ENCODE data around the gene RARS1. TPM values are rescaled to one million over a fixed set of nuclear protein-coding genes. Genes with fewer than 3 reads are reported as not detected.
"Not testable (repeated sequence)": the region's sequence is repeated elsewhere in the genome, so short reads cannot be mapped to it uniquely, and the experiment has no call there.

Gene RARS1
- total RNA-seq, 1 experiment from 2014 or later: 139 TPM

DNA sequence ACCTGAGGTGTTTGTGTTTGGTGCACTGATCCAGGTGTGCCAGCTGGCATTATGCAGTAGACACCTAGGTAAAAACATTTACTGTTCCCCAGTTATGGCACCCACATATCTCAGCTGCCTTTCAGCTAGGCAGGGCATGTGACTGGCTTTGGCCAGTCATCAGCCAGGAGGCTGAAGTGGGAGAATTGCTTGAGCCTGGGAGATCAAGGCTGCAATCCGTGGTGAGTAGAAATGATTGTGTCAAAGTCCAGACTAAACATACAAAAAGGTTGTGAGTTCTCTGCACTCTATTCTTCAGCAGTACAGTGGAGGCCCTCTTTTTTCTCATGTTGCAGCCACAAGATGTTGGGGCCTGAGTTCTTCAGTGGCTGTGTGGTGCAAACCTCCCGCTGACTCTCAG is 39.6 kb downstream of the RARS1 start:
- Histone ChIP-seq H3K9me3 (replicated peaks) (no peaks in the 10 kb centered on the region), H3K27ac (no peak overlapping the region), H3K27me3 (no peaks in the 10 kb centered on the region), H3K4me3 (no peak overlapping the region), H3K36me3 (no peaks in the 10 kb centered on the region), H3K4me1 (no peaks in the 10 kb centered on the region)
- DNase-seq: no peak

DNA sequence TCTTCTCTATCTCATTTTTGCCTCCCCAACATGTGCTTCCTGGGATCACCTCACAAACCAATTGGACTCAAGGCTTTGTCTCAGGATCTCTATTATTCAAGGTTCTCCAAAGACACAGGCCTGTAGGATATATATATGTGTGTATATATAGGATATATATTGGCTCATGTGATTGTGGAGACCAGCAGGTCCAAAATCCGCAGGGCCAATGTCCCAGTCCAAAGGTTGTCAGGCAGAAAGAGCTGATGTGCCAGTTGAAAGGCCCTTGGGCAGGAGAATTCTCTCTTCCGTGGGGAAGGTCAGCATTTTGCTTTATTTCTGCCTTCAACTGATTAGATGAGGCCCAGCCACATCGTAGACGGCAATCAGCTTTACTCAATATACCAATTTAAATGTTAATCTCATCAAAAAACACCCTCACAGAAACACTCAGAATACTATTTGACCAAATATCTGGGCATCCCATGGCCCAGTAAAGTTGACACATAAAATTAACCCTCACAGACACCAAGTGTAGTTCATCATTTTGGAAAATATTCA is 41.6 kb downstream of the RARS1 start:
- Histone ChIP-seq H3K9me3 (replicated peaks) (no peaks in the 10 kb centered on the region), H3K4me1 (no peaks in the 10 kb centered on the region), H3K4me3 (no peak overlapping the region), H3K27me3 (no peaks in the 10 kb centered on the region), H3K27ac (no peak overlapping the region), H3K36me3 (no peaks in the 10 kb centered on the region)
- no peak for DNase-seq

DNA sequence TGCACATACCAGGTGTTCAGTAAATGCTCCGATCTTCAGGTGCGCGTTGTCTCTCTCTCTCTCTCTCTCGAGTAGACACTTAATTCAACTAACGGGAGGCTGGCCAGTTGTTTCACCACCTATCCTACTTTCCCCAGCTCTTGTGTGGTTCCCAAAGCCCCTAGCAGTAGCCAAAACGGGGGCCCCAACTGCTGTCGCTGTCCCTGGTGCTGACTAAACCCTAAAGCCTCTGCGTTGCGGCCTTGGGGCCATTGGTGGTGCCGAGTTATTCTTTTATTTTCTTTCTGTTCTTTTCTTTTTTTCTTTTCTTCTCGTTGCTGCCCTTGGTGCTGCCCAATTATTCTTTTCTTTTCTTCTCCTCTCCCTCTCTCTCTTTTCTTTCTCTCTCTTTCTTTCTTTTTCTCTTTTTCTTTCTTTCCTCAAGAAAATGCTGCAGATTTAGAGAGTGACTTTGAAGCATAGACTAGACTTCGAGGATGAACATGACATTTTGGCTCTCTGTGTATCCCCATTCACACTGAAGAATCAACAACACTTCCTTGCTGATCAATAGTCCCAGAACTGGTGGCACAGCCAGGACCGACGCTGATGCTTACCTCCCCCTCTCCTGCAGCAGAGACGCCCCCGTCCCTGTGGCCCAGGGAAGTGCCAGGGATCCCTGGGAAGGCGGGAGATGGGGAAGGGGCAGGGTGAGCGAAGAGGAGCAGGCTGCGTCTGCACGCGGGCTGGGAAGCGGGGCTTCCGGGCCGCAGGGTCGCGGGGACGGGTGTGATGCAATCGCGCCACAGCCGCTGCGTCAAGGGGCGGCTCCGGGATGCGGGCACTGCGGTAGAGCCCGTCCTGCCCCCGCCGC is 42.5 kb downstream of the RARS1 start, which contains the start of gene FBLL1:
FBLL1 (plus strand) TSS at position 785 of the 853 bp plus-strand sequence. CDS start 200 bp downstream, outside the sequence.
- Histone ChIP-seq H3K27ac (no peak within 1 kb of the TSS), H3K27me3 (no peaks in the 10 kb centered on the region)
- peak; percentile 26 to 63 for DNase-seq

DNA sequence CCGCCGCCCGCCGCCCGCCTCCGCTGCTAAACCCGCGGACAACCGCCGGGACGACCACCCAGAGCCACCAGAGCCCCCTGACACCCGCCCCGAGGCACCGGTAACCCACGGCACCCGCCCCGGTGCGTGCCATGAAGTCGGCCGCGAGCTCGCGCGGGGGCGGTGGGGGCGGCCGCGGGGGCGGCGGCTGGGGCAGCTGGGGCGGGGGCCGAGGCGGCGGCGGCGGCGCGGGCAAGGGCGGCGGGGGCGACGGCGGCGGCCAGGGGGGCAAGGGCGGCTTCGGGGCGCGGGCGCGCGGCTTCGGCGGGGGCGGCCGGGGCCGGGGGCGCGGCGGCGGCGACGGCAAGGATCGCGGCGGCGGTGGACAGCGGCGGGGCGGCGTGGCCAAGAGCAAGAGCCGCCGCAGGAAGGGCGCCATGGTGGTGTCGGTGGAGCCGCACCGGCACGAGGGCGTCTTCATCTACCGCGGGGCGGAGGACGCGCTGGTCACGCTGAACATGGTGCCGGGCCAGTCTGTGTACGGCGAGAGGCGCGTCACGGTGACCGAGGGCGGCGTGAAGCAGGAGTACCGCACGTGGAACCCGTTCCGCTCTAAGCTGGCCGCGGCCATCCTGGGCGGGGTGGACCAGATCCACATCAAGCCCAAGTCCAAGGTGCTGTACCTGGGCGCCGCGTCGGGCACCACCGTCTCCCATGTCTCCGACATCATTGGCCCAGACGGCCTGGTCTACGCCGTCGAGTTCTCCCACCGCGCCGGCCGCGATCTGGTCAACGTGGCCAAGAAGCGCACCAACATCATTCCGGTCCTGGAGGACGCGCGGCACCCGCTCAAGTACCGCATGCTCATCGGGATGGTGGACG is 43.3 kb downstream of the RARS1 start:
- Histone ChIP-seq H3K36me3 (no peaks in the 10 kb centered on the region), H3K27ac (no peak overlapping the region), H3K4me3 (no peak overlapping the region), H3K9me3 (replicated peaks) (no peaks in the 10 kb centered on the region), H3K27me3 (no peaks in the 10 kb centered on the region), H3K4me1 (no peaks in the 10 kb centered on the region)
- DNase-seq: no peak

More for the DNA sequence above, 42.5 kb downstream of the RARS1 start, which contains the start of gene FBLL1:
- no peaks in the 10 kb centered on the region for H3K36me3 ChIP-seq
- no peaks in the 10 kb centered on the region for H3K4me1 ChIP-seq
- H3K4me3 ChIP-seq: no peak within 1 kb of the TSS
- no peaks in the 10 kb centered on the region for H3K9me3 ChIP-seq (replicated peaks)

DNA sequence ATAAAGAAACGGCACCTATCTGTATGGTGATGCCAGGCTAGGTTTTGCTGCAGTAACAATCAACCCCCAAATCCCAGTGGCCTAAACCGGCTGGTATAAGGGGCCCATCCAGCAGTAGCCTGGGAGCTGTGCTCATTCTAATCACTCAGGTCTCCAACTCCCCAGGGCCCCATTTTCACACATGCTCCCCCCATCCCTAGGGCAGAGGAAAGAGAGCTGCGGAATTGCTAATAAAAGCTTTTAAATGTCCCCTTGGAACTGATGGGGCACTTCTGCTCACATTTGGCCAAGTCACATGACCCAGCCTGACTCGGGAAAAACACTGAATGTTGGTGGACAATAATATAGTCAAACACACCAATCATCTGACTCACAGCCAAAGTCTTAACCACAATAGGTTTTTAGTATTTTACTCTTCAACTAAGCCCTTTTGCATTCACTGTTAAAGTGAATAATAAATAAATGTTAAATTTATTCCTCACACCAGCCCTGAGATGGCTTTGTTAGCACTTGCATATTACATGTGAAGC is 44.4 kb downstream of the RARS1 start:
- no peaks in the 10 kb centered on the region for H3K36me3 ChIP-seq
- no peak for DNase-seq
- H3K4me1 ChIP-seq: no peaks in the 10 kb centered on the region
- H3K9me3 ChIP-seq (replicated peaks): no peaks in the 10 kb centered on the region
- no peaks in the 10 kb centered on the region for H3K27me3 ChIP-seq
- no peak overlapping the region for H3K4me3 ChIP-seq
- no peak overlapping the region for H3K27ac ChIP-seq

DNA sequence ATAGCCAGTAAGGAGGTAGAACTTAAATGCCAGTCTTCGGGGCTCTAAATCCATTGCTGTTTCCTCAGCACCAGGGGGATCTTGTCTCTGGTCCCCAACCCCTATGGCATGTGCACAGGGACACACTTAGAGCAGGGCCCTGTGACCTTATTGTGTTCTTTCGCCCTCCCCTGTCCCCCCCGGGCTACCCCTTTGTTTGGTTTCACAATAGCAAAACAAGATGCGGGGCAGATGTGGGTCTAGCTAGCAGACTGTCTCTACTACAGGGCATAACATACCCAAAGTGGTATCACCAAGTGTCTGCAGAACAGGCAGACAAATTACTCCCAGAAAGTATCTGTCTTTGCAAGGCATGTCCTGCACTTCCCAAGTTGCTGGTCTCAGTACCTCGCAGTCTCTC is 44.9 kb downstream of the RARS1 start:
- no peak for DNase-seq
- no peaks in the 10 kb centered on the region for H3K4me1 ChIP-seq
- no peak overlapping the region for H3K4me3 ChIP-seq
- no peaks in the 10 kb centered on the region for H3K27me3 ChIP-seq
- no peak overlapping the region for H3K27ac ChIP-seq
- no peaks in the 10 kb centered on the region for H3K36me3 ChIP-seq
- H3K9me3 ChIP-seq (replicated peaks): no peaks in the 10 kb centered on the region

DNA sequence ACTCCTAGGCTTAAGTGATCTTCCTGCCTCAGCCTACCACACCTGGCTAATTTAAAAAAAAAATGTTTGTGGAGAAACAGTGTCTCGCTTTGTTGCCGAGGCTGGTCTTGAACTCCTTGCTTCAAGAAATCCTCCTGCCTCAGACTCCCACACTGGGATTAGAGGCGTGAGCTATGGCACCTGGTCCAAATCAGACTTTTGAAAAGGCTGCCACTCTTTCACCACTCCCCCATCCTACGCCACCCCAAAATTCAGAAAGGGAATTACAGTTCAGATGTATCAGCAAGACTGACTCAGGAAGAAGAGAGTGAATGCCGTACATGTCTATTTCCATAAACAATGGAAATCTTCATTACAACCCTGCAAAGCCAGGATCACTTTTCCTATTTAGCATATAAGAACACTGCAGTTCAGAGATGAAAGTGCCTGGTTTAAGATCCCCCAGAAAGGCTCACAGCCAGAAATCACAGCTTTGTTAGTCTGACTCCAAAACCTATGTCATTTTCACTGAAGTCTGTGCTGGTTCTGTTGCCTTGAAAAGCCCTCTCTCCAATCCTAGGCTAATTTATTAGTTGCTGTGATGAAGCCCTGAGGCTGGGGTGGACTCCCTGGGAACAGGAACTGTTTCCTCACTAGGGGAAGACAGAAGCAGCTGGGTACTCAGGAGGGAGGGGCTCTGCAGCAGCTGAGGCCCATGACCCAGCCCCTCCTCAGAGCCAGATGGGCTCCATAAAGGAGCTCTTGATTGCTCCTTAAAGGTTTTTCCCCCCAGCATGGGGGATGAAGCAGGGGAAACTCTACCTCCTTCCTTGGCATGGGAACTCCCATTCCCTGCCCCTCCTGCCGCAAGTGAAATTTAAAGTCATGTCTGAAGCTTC is 46.0 kb downstream of the RARS1 start:
- Histone ChIP-seq H3K36me3 (no peaks in the 10 kb centered on the region), H3K27ac (no peak overlapping the region), H3K27me3 (no peaks in the 10 kb centered on the region), H3K4me3 (no peak overlapping the region), H3K4me1 (no peaks in the 10 kb centered on the region), H3K9me3 (replicated peaks) (no peaks in the 10 kb centered on the region)
- DNase-seq: peak in 1 of 2 experiments; percentile 24

DNA sequence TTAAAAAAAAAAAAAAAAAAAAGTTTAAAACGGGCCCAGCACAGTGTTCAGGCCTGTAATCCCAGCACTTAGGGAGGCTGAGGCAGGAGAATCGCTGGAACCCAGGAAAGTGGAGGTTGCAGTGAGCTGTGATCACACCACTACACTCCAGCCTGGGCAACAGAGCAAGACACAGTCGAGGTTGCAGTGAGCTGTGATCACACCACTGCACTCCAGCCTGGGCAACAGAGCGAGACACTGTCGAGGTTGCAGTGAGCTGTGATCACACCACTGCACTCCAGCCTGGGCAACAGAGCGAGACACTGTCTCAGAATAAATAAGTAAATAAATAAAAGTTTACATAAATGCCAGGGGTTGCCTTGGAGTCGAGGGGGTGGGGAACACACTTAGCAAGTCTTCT is 48.1 kb downstream of the RARS1 start:
- H3K36me3 ChIP-seq; H3K9me3 ChIP-seq (replicated peaks); H3K4me1 ChIP-seq; H3K27ac ChIP-seq; H3K27me3 ChIP-seq; H3K4me3 ChIP-seq; DNase-seq: not testable (repeated sequence)

DNA sequence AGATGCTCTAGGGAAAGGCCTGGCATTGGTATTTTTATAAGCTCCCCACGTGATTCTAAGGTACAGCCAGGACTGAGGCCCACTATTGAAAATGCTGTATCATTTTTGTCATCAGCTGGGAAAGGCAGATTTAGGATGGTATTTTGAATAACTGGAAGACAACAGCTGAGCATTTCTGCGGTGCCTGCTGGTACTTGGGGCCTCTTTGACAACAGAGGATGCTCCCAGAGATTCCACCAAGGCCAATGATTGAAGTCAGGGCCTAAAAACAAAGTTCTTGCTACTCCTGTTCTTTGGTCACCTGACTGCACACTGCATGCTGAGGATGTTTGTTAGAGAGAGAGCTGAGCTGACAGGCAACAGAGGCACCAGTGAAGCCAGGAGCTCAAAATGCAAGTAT is 50.9 kb downstream of the RARS1 start:
- H3K36me3 ChIP-seq: no peaks in the 10 kb centered on the region
- no peak overlapping the region for H3K27ac ChIP-seq
- no peaks in the 10 kb centered on the region for H3K4me1 ChIP-seq
- no peak overlapping the region for H3K4me3 ChIP-seq
- no peak for DNase-seq
- no peaks in the 10 kb centered on the region for H3K27me3 ChIP-seq
- no peaks in the 10 kb centered on the region; the same call in 1 of the 2 replicates for H3K9me3 ChIP-seq (replicated peaks)

DNA sequence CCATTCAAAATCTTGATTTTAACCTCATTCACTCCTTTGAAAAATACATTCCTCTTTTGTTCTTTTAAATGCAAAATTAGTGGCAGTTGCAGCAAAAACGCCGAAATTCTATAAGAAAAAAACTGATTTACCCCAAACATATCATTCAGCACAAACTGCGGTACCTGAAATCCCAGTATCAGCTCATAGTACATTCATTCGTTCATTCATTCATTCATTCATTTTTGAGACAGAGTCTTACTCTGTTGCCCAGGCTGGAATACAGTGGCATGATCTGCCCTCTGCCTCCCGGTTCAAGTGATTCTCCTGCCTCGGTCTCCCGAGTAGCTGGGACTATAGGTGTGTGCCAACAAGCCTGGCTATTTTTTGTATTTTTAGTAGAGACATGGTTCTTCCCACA is 63.3 kb downstream of the RARS1 start:
- no peaks in the 10 kb centered on the region; the same call in 1 of the 2 replicates for H3K4me1 ChIP-seq
- H3K4me3 ChIP-seq: no peak overlapping the region
- no peak for DNase-seq
- no peaks in the 10 kb centered on the region; the same call in 1 of the 2 replicates for H3K9me3 ChIP-seq (replicated peaks)
- H3K27ac ChIP-seq: no peak overlapping the region
- H3K36me3 ChIP-seq: peaks cover 73% of the 10 kb centered on the region
- no peaks in the 10 kb centered on the region for H3K27me3 ChIP-seq

DNA sequence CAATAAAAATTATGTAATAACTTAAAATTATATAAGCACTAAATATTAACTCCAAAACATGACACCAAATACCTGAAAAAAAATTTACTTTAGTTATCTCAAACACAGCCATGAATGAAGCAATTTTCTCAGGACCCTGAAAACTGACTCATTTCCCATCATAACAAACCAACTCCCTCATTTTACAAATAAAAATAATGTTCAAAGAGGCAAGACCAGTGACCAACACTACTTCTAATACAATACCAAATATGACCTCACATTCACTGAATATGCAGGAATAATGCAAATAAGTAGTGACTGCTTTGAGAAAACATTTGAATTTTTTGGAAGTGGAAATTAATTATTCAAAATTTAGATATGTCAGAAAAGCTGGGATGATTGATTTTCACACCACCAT is 64.4 kb downstream of the RARS1 start:
- no peak for DNase-seq
- Histone ChIP-seq H3K27me3 (no peaks in the 10 kb centered on the region), H3K36me3 (peaks cover 78% of the 10 kb centered on the region), H3K9me3 (replicated peaks) (no peaks in the 10 kb centered on the region; the same call in 1 of the 2 replicates), H3K4me1 (no peaks in the 10 kb centered on the region; the same call in 1 of the 2 replicates), H3K27ac (no peak overlapping the region), H3K4me3 (no peak overlapping the region)

DNA sequence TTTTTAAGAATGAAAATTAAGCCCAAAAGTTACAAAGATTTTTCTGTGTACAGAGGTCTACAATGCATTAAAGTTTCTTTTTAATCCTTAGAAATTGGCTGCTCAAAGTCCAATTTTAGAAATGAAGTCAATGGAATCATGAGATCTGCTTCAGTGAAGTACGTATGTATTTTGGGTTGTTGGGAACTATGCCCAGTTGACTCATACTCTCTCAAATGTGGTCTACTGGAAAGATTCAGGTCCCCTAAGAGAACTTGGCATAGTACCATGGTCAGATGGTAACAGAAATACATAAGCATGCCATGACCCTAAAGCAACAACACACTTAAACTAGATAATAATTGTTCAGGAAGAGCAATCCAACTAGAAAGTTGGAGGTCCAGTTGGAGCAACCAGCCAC is 65.9 kb downstream of the RARS1 start:
- H3K27ac ChIP-seq: no peak overlapping the region
- no peaks in the 10 kb centered on the region for H3K27me3 ChIP-seq
- peaks cover 85% of the 10 kb centered on the region for H3K36me3 ChIP-seq
- H3K4me3 ChIP-seq: no peak overlapping the region
- no peak for DNase-seq
- H3K4me1 ChIP-seq: no peaks in the 10 kb centered on the region; the same call in 1 of the 2 replicates
- no peaks in the 10 kb centered on the region; the same call in 1 of the 2 replicates for H3K9me3 ChIP-seq (replicated peaks)

DNA sequence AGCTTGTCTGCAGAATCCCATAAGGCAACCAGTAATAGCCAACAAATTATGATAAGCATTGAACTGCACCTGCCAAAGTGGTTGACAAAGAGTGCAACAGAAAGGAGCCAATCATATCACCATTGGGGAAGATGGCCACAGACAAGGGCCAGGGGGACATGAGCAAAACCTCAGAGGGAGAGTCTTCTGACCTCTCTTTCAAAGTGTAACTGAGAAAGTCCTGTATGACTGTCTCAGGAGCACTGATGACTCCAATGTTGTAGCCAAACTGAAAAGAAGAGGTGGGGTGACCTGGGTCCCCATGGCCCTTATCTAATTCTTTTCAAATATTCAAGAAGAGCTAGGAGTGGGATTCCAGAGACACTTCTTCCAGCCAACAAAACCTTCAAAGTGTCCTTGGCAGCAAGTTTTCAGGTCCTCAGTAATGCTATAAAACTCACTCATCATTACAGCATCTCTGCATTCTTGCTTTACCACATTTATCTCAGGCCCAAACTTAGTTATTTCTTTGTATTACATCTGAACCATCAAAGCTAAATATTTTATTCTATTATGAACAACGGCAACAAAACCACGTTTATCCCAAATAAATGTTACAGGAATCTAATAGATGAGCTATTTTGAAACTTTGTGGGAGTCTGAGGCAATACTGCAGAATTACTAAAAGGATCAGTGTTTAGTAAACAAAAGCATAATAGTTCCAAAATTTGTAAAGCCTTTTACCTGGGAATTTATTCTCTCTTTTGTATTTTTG is 67.3 kb downstream of the RARS1 start:
- DNase-seq: no peak
- no peak overlapping the region for H3K27ac ChIP-seq
- H3K9me3 ChIP-seq (replicated peaks): no peaks in the 10 kb centered on the region
- peaks cover 92% of the 10 kb centered on the region for H3K36me3 ChIP-seq
- no peaks in the 10 kb centered on the region; the same call in 1 of the 2 replicates for H3K4me1 ChIP-seq
- no peak overlapping the region for H3K4me3 ChIP-seq
- no peaks in the 10 kb centered on the region for H3K27me3 ChIP-seq

Data from SJCRH30 (cell line).